Nephron progenitor cell (in vitro differentiated cells): Measurements from ENCODE around the gene ITGA2B.

ENCODE experiments used
- DNase-seq: peaks from one replicate; pipeline ENCODE4 v3.0.0; 2021
- H3K27ac Mint-ChIP-seq: 2 replicates; pipeline ENCODE4 v1.8.0; 2021; ENCODE audit warnings: mild to moderate bottlenecking, moderate library complexity, mixed read lengths
- H3K27me3 Mint-ChIP-seq: 2 replicates; pipeline ENCODE4 v1.8.0; 2021; ENCODE audit warnings: mild to moderate bottlenecking, low read depth, mixed read lengths; ENCODE audit not compliant: poor library complexity
- H3K36me3 Mint-ChIP-seq: 2 replicates; pipeline ENCODE4 v1.8.0; 2021; ENCODE audit warnings: low read depth, mixed read lengths
- H3K4me1 Mint-ChIP-seq: 2 replicates; pipeline ENCODE4 v1.8.0; 2021; ENCODE audit warnings: mixed read lengths
- H3K4me3 Mint-ChIP-seq: 2 replicates; pipeline ENCODE4 v1.8.0; 2021; ENCODE audit warnings: mild to moderate bottlenecking, moderate library complexity, mixed read lengths
- H3K9me3 Mint-ChIP-seq: 2 replicates; pipeline ENCODE4 v1.8.0; 2021; ENCODE audit warnings: mild to moderate bottlenecking, moderate library complexity, mixed read lengths
- TF ChIP-seq, protein P1 (sequence below): fragments of 200-600 bp; sonication (generic); IDR thresholded peaks from 2 replicates; pipeline ENCODE4 v1.5.0; 2021; ENCODE audit warnings: antibody characterized with exemption

Gene ITGA2B

DNA sequence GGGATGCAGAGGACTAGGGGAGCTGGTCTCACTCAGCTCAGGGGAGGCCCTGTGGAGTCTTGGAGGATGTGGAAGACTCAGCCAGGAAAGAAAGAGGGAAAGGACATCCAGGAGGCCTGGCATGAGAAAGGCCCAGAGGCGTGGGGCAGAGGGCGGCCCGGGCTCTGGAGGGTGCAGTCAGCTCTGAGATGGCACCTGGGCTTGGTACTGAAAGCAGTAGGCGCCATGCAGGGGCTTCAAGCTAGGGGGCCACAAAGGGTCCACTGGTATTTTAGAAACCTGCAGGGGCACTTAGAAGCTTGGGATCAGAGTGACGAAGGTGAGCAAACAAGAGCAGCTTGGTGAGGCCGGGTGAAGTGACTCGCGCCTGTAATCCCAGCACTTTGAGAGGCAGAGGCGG lies 31.4 kb downstream of the ITGA2B start:
- H3K4me3 Mint-ChIP-seq, result no peak overlapping the region
- no peaks in the 10 kb centered on the region for H3K9me3 Mint-ChIP-seq
- H3K27ac Mint-ChIP-seq, result peak overlapping the region; percentile 91
- H3K36me3 Mint-ChIP-seq, result peaks cover 12% of the 10 kb centered on the region
- H3K4me1 Mint-ChIP-seq, result peaks cover 46% of the 10 kb centered on the region
- DNase-seq, result no peak
- peaks cover 2% of the 10 kb centered on the region for H3K27me3 Mint-ChIP-seq
- TF ChIP-seq, protein P1, sequence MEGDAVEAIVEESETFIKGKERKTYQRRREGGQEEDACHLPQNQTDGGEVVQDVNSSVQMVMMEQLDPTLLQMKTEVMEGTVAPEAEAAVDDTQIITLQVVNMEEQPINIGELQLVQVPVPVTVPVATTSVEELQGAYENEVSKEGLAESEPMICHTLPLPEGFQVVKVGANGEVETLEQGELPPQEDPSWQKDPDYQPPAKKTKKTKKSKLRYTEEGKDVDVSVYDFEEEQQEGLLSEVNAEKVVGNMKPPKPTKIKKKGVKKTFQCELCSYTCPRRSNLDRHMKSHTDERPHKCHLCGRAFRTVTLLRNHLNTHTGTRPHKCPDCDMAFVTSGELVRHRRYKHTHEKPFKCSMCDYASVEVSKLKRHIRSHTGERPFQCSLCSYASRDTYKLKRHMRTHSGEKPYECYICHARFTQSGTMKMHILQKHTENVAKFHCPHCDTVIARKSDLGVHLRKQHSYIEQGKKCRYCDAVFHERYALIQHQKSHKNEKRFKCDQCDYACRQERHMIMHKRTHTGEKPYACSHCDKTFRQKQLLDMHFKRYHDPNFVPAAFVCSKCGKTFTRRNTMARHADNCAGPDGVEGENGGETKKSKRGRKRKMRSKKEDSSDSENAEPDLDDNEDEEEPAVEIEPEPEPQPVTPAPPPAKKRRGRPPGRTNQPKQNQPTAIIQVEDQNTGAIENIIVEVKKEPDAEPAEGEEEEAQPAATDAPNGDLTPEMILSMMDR, result no peak

DNA sequence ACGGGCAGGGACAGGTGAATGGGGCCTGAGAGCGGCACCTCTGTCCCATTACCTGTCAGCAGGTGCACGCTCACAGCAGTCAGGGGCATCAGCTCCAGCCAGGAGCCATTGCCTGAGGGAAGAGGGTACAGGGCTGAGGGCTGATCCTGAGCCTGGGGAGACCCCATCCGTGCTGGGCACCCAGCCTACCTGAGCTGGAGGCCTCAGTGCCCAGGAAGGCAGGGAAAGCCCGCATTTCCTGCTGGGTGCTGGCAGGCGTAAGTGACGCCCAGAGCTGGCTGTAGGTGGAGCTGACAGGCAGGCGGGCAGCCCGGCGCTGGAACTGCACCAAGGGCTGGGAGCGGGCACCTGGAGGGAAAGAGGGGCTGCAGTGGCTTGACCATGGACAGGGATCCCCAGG lies 33.2 kb downstream of the ITGA2B start:
- TF ChIP-seq, protein P1, result no peak
- peaks cover 16% of the 10 kb centered on the region for H3K36me3 Mint-ChIP-seq
- H3K4me1 Mint-ChIP-seq, result peaks cover 38% of the 10 kb centered on the region
- no peak overlapping the region for H3K4me3 Mint-ChIP-seq
- H3K9me3 Mint-ChIP-seq, result no peaks in the 10 kb centered on the region
- peaks cover 4% of the 10 kb centered on the region for H3K27me3 Mint-ChIP-seq
- no peak for DNase-seq
- no peak overlapping the region for H3K27ac Mint-ChIP-seq

DNA sequence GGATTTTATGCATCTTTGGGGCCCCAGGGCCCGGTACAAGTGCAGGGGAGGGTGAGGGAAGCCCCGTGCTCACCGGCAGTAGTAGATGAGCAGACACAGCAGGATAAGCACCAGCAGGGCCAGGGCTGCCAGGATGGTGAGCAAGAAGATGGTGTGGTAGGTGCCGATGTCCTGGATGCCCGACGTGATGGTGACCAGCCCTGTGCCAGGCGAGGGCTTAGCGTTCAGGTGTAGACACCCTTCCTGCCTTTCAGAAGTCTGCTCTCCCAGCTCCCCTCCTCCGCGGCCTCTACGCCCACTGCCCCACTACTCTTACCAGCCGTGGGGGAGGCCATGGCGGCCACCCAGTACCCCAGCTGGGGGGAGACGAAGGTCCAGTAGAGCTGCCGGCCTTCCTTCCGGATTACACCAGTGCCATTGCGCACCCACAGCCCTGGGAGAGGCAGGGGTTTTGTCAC lies 33.8 kb downstream of the ITGA2B start:
- H3K4me3 Mint-ChIP-seq, result no peak overlapping the region
- H3K9me3 Mint-ChIP-seq, result no peaks in the 10 kb centered on the region
- TF ChIP-seq, protein P1, result no peak
- H3K36me3 Mint-ChIP-seq, result peaks cover 16% of the 10 kb centered on the region
- DNase-seq, result no peak
- no peak overlapping the region for H3K27ac Mint-ChIP-seq
- H3K27me3 Mint-ChIP-seq, result peaks cover 4% of the 10 kb centered on the region
- peaks cover 32% of the 10 kb centered on the region for H3K4me1 Mint-ChIP-seq

DNA sequence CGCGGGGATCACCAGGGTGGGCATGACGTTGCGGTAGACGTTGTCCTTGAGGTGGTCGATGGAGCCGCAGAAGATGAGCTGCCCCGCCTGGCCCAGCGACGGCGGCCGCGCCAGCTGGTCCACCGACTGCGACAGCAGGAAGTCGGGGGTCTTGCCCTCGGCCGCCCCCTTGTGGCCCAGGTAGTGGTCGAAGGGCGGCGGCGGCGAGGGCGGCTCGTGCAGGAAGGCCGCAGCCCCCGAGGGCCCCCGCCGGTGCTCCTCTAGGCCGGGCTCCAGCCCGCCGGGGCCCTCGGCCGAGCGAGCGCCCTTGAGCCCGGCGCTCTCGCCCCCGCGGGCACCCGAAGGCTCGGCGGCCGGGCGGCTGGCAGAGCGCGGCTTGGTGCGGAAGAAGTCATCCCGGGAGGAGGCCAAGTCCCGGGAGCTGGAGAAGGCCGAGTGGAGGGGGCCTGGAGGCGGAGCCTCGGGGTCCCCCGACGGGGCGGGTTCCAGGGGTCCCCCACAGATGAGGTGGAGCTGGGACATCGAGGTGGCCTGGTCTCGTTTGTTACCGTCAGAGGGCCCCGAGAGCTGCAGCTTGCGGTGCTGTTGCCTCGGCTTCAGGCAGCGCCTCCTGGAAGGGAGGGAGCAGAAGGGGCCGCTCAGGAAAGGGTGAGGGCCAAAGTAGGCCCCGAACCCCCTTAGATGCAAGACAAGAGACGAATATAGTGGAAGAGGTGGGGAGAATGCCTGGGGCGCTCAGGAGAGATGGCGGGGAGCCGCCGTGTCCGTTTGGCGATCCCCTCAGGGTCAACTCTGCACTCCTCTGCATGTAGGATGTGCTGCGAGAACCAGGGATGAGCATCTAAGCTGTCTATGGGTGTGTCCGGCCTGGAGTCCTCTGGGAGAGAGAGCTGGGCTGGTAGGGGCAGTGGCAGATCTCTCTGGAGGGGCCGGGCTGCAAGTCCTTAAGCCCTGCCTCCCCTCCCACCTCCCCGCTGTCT lies 34.6 kb downstream of the ITGA2B start:
- Mint-ChIP-seq H3K27ac (no peak overlapping the region), H3K36me3 (peaks cover 16% of the 10 kb centered on the region), H3K27me3 (peaks cover 4% of the 10 kb centered on the region), H3K9me3 (no peaks in the 10 kb centered on the region), H3K4me1 (peaks cover 24% of the 10 kb centered on the region), H3K4me3 (peak overlapping the region; percentile 57)
- TF ChIP-seq, protein P1, result peak; percentile 49
- DNase-seq, result peak; percentile 93

DNA sequence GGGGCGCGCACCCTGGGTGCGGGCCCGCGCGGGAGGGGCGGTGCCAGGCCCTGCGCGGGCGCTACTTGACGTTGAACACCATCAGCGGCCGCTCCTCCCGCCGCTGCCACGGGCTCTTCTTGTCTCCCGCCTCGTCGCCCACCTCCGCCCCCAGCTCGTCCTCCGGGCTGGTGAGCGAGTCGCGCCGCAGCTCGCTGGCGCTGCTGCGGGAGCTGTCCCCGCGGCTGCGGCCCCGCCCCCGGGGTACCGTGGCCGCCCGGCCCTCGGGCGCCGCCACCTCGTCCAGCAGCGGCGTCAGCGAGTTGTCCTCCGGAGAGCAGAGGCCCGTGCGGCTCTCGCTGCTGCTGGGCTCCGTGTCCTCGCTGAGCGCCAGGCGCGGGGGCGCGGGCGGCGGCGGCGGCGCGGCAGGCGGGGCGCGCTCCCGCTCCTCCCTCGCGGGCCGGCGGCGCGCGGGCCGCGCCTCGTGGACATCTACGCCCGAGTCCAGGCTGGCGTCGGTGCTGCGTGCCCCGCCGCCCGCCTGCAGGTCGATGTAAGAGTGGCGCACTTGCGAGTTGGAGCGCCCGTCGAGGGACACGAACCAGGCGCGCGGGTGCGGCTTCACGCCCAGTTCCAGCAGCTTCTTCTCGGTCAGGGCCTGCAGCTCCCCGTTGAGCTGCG lies 35.6 kb downstream of the ITGA2B start:
- TF ChIP-seq, protein P1, result no peak
- peaks cover 15% of the 10 kb centered on the region for H3K4me1 Mint-ChIP-seq
- no peak overlapping the region for H3K4me3 Mint-ChIP-seq
- no peaks in the 10 kb centered on the region for H3K9me3 Mint-ChIP-seq
- H3K27ac Mint-ChIP-seq, result no peak overlapping the region
- peak; percentile 64 for DNase-seq
- H3K36me3 Mint-ChIP-seq, result peaks cover 12% of the 10 kb centered on the region
- H3K27me3 Mint-ChIP-seq, result peaks cover 7% of the 10 kb centered on the region
